GM19455 (cell line): ENCODE results near the gene OAS2.

Experiments
- ATAC-seq: cut with Tn5 transposase; IDR thresholded peaks from one replicate; pipeline ENCODE4 v1.9.1; 2021; ENCODE audit not compliant: unreplicated experiment

Gene OAS2

GRCh38 chr12:113056381-113056630, 78.0 kb downstream of the OAS2 start:
- ATAC-seq: no peak

GRCh38 chr12:113056631-113057488, 78.5 kb downstream of the OAS2 start, which contains the start of gene DTX1:
Gene DTX1 (plus strand): TSS chr12:113056730. CDS start chr12:113058193, 1,463 bp downstream.
- no peak for ATAC-seq

GRCh38 chr12:113057565-113058485, 79.5 kb downstream of the OAS2 start:
- ATAC-seq: no peak

GRCh38 chr12:113058553-113058952, 80.2 kb downstream of the OAS2 start:
- no peak for ATAC-seq

GRCh38 chr12:113059071-113059595, 80.8 kb downstream of the OAS2 start:
- no peak for ATAC-seq

- no peak for ATAC-seq
Observed at GRCh38 chr12:113060336-113060960, 82.1 kb downstream of the OAS2 start.

GRCh38 chr12:113061061-113061694, 82.9 kb downstream of the OAS2 start:
- no peak for ATAC-seq
